ENCODE measurements around the gene BRSK1.

The BRSK1 gene

GRCh38 chr19:55339105-55339888 is 55.5 kb downstream of the BRSK1 start, which contains the start of gene KMT5C:
Gene KMT5C, plus strand, starts transcription at chr19:55339876. Its CDS starts 2,061 bp downstream, at chr19:55341937.
- peak; percentile 100 for DNase-seq

- peak; percentile 63 for DNase-seq
These were observed 56.3 kb downstream of the BRSK1 start for GRCh38 chr19:55339889-55340783.

GRCh38 chr19:55340784-55341147 is 57.0 kb downstream of the BRSK1 start:
- DNase-seq = no peak

GRCh38 chr19:55341171-55341588 is 57.4 kb downstream of the BRSK1 start:
- peak; percentile 78 for DNase-seq

GRCh38 chr19:55341595-55342531 is 58.1 kb downstream of the BRSK1 start:
- DNase-seq = no peak

GRCh38 chr19:55344444-55344843 is 60.6 kb downstream of the BRSK1 start:
- DNase-seq = peak; percentile 76

GRCh38 chr19:55345101-55345817 is 61.5 kb downstream of the BRSK1 start:
- DNase-seq = no peak

- peak; percentile 78 for DNase-seq
These were observed 62.3 kb downstream of the BRSK1 start for GRCh38 chr19:55345818-55346724.

- DNase-seq = no peak
These were observed 63.1 kb downstream of the BRSK1 start for GRCh38 chr19:55346725-55347441.

GRCh38 chr19:55347442-55348009 is 63.7 kb downstream of the BRSK1 start:
- DNase-seq = no peak

GRCh38 chr19:55348317-55349034 is 64.7 kb downstream of the BRSK1 start:
- DNase-seq = no peak

- no peak for DNase-seq
These were observed 67.0 kb downstream of the BRSK1 start for GRCh38 chr19:55350620-55351315.

GRCh38 chr19:55352040-55352439 is 68.2 kb downstream of the BRSK1 start:
- DNase-seq = no peak

- no peak for DNase-seq
These were observed 68.8 kb downstream of the BRSK1 start for GRCh38 chr19:55352549-55353145.

- no peak for DNase-seq
These were observed 69.6 kb downstream of the BRSK1 start for GRCh38 chr19:55353356-55353802.

GRCh38 chr19:55353803-55354697 is 70.3 kb downstream of the BRSK1 start:
- no peak for DNase-seq

- DNase-seq = no peak
These were observed 71.0 kb downstream of the BRSK1 start, which contains the start of gene COX6B2 for GRCh38 chr19:55354698-55355212. Gene COX6B2, minus strand, starts transcription at chr19:55354719. Its CDS starts 198 bp downstream, at chr19:55354521.
